Calu3 (cell line): Measurements from ENCODE around the gene TCF7L2. TPM values are rescaled to one million over a fixed set of nuclear protein-coding genes. Genes with fewer than 3 reads are reported as not detected.

ENCODE experiments used
- BruUV-seq: library from RNA; stranded (reverse); fragments of 400-500 nt; replicated peaks from 2 replicates; lab custom pipeline; 2021; lab: Mats Ljungman, UMichigan
- CTCF ChIA-PET: fragments of 300-600 bp; sonication (Branson Sonifier 250); formaldehyde crosslinking; loops from one replicate; lab custom pipeline; 2022; ENCODE audit warnings: antibody characterized with exemption; lab: Charles Lee
- DNase-seq: peaks from one replicate; pipeline ENCODE4 v3.0.0; 2022
- H3K27ac Mint-ChIP-seq: one replicate; pipeline ENCODE4 v1.8.0; 2022; ENCODE audit warnings: mixed read lengths; ENCODE audit not compliant: unreplicated experiment
- H3K27me3 Mint-ChIP-seq: one replicate; pipeline ENCODE4 v1.8.0; 2022; ENCODE audit warnings: mixed read lengths; ENCODE audit not compliant: unreplicated experiment
- H3K36me3 Mint-ChIP-seq: one replicate; pipeline ENCODE4 v1.8.0; 2022; ENCODE audit warnings: mild to moderate bottlenecking, moderate library complexity, mixed read lengths; ENCODE audit not compliant: insufficient read depth, unreplicated experiment
- H3K4me1 Mint-ChIP-seq: one replicate; pipeline ENCODE4 v1.8.0; 2022; ENCODE audit warnings: mild to moderate bottlenecking, low read depth, mixed read lengths; ENCODE audit not compliant: unreplicated experiment
- H3K4me3 Mint-ChIP-seq: one replicate; pipeline ENCODE4 v1.8.0; 2022; ENCODE audit warnings: mild to moderate bottlenecking, low read depth, moderate library complexity, mixed read lengths; ENCODE audit not compliant: unreplicated experiment
- H3K9me3 Mint-ChIP-seq: one replicate; pipeline ENCODE4 v1.8.0; 2022; ENCODE audit warnings: low read depth, mixed read lengths; ENCODE audit not compliant: unreplicated experiment
- CTCF ChIP-seq: fragments of 200-600 bp; IDR thresholded peaks from one replicate; pipeline ENCODE4 v1.8.0; 2022; ENCODE audit warnings: antibody characterized with exemption; ENCODE audit not compliant: unreplicated experiment
- intact Hi-C: fragments of 100-400 bp; cut with micrococcal nuclease; formaldehyde crosslinking; loops from one replicate; pipeline ENCODE4 v1.10.0; 2022; ENCODE audit not compliant: unreplicated experiment
- total RNA-seq: library from RNA; stranded (reverse); gene quantifications from 2 replicates; pipeline ENCODE4 v1.2.3, GENCODE V29; 2022

The TCF7L2 gene
- total RNA-seq, 1 experiment from 2014 or later: 36.6 TPM

DNA sequence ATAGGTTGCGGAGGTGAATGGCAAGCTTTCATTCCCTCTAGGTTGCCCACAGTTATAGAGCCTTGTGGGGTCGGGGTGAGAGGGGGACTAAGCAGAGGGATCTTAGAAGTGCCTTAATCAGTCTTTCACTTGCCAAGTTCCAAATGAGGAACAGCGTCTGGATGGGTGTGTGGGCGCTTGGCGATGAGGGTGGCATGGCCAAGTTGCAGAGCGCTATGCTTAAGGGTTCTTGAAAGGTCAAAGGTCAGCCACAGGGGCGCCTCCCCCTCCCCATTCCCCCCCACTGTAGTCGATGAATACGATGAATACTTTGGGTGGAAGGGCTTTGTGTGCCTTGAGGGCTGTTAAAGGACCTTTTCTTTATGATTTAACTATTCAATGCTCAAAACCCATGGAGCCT, 185.0 kb downstream of the TCF7L2 start:
- Mint-ChIP-seq H3K4me3 (no peak overlapping the region), H3K9me3 (no peaks in the 10 kb centered on the region), H3K27me3 (no peaks in the 10 kb centered on the region), H3K36me3 (no peaks in the 10 kb centered on the region), H3K27ac (no peak overlapping the region), H3K4me1 (peaks cover 21% of the 10 kb centered on the region)
- DNase-seq: no peak
- intact Hi-C loops: no loop called here
- no peak for TF ChIP-seq CTCF
- no TSS peak for BruUV-seq
- CTCF ChIA-PET: no interaction called here

DNA sequence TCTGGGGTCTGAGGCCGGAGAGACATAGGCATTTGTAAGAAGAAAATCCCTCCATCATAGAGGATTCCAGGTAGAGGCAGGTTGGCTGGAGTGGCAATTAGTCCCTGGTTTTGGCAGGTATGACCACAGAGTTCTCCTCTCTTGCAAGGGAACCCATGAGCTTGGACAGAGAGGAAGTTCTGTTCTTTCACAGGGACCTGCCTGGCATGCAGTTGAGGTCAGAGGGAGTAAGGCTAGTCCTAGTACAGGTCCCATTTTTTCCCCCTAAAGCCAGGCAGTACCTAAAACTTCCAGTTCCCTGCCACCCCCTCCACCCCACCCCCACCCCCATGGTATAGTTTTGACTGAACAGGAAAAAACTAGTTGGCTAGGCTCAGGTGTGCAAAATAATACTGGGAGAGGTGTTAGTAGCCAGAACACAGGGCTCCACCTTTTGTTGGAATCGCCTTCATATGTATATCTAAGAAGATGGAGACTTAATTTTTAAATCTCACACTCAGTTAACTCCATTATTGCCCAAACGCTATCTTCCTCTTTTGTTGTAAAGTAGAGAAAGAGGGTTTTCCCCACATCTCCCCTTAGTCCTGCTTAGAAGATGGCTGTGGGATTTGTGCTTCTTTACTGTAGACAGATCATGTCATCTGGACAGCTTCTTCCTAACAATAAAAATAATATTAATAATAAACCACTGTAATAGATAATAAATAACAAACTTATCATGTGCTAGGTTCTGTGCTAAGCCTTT, 188.1 kb downstream of the TCF7L2 start:
- intact Hi-C loops: no loop called here
- Mint-ChIP-seq H3K36me3 (no peaks in the 10 kb centered on the region), H3K27ac (no peak overlapping the region), H3K4me3 (no peak overlapping the region), H3K9me3 (no peaks in the 10 kb centered on the region), H3K27me3 (no peaks in the 10 kb centered on the region), H3K4me1 (peaks cover 21% of the 10 kb centered on the region)
- TF ChIP-seq CTCF: no peak
- BruUV-seq: no TSS peak
- CTCF ChIA-PET: no interaction called here
- DNase-seq: no peak

- H3K36me3 Mint-ChIP-seq: peaks cover 5% of the 10 kb centered on the region
- H3K4me3 Mint-ChIP-seq: no peak overlapping the region
- intact Hi-C loops: no loop called here
- no TSS peak for BruUV-seq
- peaks cover 21% of the 10 kb centered on the region for H3K4me1 Mint-ChIP-seq
- no peak overlapping the region for H3K27ac Mint-ChIP-seq
- DNase-seq: no peak
- no peaks in the 10 kb centered on the region for H3K27me3 Mint-ChIP-seq
- TF ChIP-seq CTCF: no peak
- H3K9me3 Mint-ChIP-seq: no peaks in the 10 kb centered on the region
- CTCF ChIA-PET: interaction anchor here (0.7 kb wide), 1 partner anchor 243 kb away, joined by 5 read pairs; no protein-coding TSS in a partner anchor
Measured at GRCh38 chr10:113138937-113139585, 189.0 kb downstream of the TCF7L2 start.

- no TSS peak for BruUV-seq
- H3K4me3 Mint-ChIP-seq: no peak overlapping the region
- CTCF ChIA-PET: interaction anchor here (0.7 kb wide), 1 partner anchor 243 kb away, joined by 5 read pairs; no protein-coding TSS in a partner anchor
- peaks cover 5% of the 10 kb centered on the region for H3K36me3 Mint-ChIP-seq
- H3K9me3 Mint-ChIP-seq: no peaks in the 10 kb centered on the region
- H3K27ac Mint-ChIP-seq: no peak overlapping the region
- peaks cover 21% of the 10 kb centered on the region for H3K4me1 Mint-ChIP-seq
- intact Hi-C loops: no loop called here
- no peak for DNase-seq
- TF ChIP-seq CTCF: no peak
- H3K27me3 Mint-ChIP-seq: no peaks in the 10 kb centered on the region
Measured at GRCh38 chr10:113139699-113140098, 189.7 kb downstream of the TCF7L2 start.
